Measurements from ENCODE around the gene PTPRK. TPM values are rescaled to one million over a fixed set of nuclear protein-coding genes. Genes with fewer than 3 reads are reported as not detected.

The PTPRK gene
- total and polyA plus RNA-seq, 4 donors, result 12.1 to 61.2 (median 29.1) TPM

DNA sequence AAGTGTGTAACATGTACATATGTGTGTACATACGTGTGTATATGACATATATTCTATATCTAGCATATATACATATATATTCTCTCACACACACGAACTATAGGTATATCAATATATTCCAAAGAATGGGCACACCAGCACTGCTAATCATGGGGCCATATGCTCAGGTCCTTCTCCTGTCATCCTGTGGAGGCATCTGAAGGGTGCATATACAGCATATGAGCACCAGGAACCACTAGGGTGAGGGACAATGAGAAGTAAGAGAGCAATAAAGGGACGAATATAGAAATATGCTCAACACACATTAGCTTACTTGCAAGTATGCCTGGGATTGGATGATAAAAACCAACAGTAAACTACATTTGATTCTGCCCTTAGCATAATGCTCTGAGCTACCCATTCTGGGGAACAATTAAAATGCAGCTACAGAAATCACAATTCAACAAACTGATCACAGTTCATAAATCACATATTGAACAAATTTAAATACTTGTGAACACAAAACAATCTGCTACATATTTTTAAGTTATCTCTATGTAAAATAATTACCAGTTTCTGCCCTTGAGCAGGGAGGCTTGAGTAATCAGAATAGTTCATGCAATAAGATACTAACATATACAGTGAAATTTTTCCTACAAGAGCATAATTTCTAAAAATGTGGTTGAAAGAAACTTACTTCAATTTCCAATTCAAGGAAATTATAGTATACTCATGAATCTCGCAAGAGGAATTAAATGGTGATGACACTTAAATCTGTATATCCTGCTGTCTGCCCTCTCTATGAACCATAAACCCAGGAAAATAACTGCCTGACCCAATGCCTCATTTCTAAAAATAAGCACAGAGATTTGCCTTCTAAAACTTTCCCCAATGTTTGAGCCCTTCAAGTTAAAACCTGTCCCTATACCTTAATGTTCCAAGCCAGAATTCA is 347.4 kb downstream of the PTPRK start:
- TF ChIP-seq YY1 (IDR thresholded peaks at IDR 0.05), result no peak
- no peak for TF ChIP-seq EGR1 (IDR thresholded peaks at IDR 0.05; ENCODE audit: low read depth in 2 of 2)
- TF ChIP-seq JUND (IDR thresholded peaks at IDR 0.05), result no peak
- no peak for TF ChIP-seq ATF3 (IDR thresholded peaks at IDR 0.05)
- TF ChIP-seq GABPA (IDR thresholded peaks at IDR 0.05 in 1 of 2, conservative IDR thresholded peaks at IDR 0.05 in 1 of 2), result no peak
- TF ChIP-seq SP1 (IDR thresholded peaks at IDR 0.05), result no peak
- no peak for TF ChIP-seq CTCF (IDR thresholded peaks at IDR 0.05; ENCODE audit: low read depth, low read length, missing input control)
- TF ChIP-seq TAF1 (conservative IDR thresholded peaks at IDR 0.05), result no peak
- TF ChIP-seq HNF4A (conservative IDR thresholded peaks at IDR 0.05), result no peak
- TF ChIP-seq FOXA1 (IDR thresholded peaks at IDR 0.05), result no peak
- no peak for TF ChIP-seq RAD21 (IDR thresholded peaks at IDR 0.05)
- TF ChIP-seq HNF4G (IDR thresholded peaks at IDR 0.05), result no peak
- TF ChIP-seq NR2F2 (IDR thresholded peaks at IDR 0.05), result no peak
- TF ChIP-seq ZBTB33 (IDR thresholded peaks at IDR 0.05), result no peak
- TF ChIP-seq, protein P1, sequence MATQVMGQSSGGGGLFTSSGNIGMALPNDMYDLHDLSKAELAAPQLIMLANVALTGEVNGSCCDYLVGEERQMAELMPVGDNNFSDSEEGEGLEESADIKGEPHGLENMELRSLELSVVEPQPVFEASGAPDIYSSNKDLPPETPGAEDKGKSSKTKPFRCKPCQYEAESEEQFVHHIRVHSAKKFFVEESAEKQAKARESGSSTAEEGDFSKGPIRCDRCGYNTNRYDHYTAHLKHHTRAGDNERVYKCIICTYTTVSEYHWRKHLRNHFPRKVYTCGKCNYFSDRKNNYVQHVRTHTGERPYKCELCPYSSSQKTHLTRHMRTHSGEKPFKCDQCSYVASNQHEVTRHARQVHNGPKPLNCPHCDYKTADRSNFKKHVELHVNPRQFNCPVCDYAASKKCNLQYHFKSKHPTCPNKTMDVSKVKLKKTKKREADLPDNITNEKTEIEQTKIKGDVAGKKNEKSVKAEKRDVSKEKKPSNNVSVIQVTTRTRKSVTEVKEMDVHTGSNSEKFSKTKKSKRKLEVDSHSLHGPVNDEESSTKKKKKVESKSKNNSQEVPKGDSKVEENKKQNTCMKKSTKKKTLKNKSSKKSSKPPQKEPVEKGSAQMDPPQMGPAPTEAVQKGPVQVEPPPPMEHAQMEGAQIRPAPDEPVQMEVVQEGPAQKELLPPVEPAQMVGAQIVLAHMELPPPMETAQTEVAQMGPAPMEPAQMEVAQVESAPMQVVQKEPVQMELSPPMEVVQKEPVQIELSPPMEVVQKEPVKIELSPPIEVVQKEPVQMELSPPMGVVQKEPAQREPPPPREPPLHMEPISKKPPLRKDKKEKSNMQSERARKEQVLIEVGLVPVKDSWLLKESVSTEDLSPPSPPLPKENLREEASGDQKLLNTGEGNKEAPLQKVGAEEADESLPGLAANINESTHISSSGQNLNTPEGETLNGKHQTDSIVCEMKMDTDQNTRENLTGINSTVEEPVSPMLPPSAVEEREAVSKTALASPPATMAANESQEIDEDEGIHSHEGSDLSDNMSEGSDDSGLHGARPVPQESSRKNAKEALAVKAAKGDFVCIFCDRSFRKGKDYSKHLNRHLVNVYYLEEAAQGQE (IDR thresholded peaks at IDR 0.05), result no peak
- TF ChIP-seq RXRA (IDR thresholded peaks at IDR 0.05), result no peak
- TF ChIP-seq FOXA2 (IDR thresholded peaks at IDR 0.05), result no peak
- TF ChIP-seq, protein P2, sequence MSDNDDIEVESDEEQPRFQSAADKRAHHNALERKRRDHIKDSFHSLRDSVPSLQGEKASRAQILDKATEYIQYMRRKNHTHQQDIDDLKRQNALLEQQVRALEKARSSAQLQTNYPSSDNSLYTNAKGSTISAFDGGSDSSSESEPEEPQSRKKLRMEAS (IDR thresholded peaks at IDR 0.05), result no peak
- no peak overlapping the region for H3K9ac ChIP-seq (ENCODE audit: low read depth in 1 of 2, low read length in 2 of 2)
- no peaks in the 10 kb centered on the region for H3K27me3 ChIP-seq (ENCODE audit: control insufficient read depth in 4 of 4, insufficient read depth in 4 of 4, low read length in 3 of 4)
- no peak overlapping the region for H3K4me3 ChIP-seq (ENCODE audit: low read depth in 1 of 3, low read length in 3 of 3)
- H3K4me1 ChIP-seq (ENCODE audit: control insufficient read depth in 4 of 4, insufficient read depth in 4 of 4, low read length in 3 of 4), result peaks cover 0 to 3% (median 0%) of the 10 kb centered on the region in 4 donors
- H3K27ac ChIP-seq (ENCODE audit: low read depth in 1 of 2, low read length in 2 of 2), result no peak overlapping the region
- H3K9me3 ChIP-seq (ENCODE audit: control insufficient read depth in 4 of 4, low read length in 3 of 4), result no peaks in the 10 kb centered on the region
- WGBS, result 83% methylated on average over 4 of the region's 4 CpGs
- no peak for DNase-seq (ENCODE audit: low spot score)
- no peaks in the 10 kb centered on the region for H3K36me3 ChIP-seq (ENCODE audit: control insufficient read depth in 4 of 4, insufficient read depth in 3 of 4, low read depth in 1 of 4, low read length in 3 of 4)

Data from liver (tissue), 9 donors.